Fibroblast of lung (primary cell): ENCODE data around the gene TOX3. TPM values are rescaled to one million over a fixed set of nuclear protein-coding genes. Genes with fewer than 3 reads are reported as not detected.

Experiments
- DNase-seq, 2 donors: peaks; one replicate each; pipeline versions ENCODE4 v3.0.0 to v3.0.0-alpha.2; 2010; ENCODE audit warnings: low read depth in 2 of 2
- H2AFZ ChIP-seq: 2 replicates; pipeline ENCODE4 v1.5.1; 2012; ENCODE audit warnings: low read length, control low read depth, inconsistent platforms
- H3K27ac ChIP-seq: 2 replicates; pipeline ENCODE4 v1.5.1; 2011; ENCODE audit warnings: low read length, control low read depth; ENCODE audit not compliant: insufficient read depth
- H3K27me3 ChIP-seq: 2 replicates; pipeline ENCODE4 v1.5.1; 2011; ENCODE audit warnings: mild to moderate bottlenecking, low read length; ENCODE audit not compliant: control insufficient read depth, insufficient read depth
- H3K36me3 ChIP-seq: 2 replicates; pipeline ENCODE4 v1.5.1; 2011; ENCODE audit warnings: low read length; ENCODE audit not compliant: control insufficient read depth, insufficient read depth
- H3K4me1 ChIP-seq: 2 replicates; pipeline ENCODE4 v1.5.1; 2011; ENCODE audit warnings: low read length; ENCODE audit not compliant: control insufficient read depth, insufficient read depth; ENCODE audit errors: extremely low read depth
- H3K4me2 ChIP-seq: 2 replicates; pipeline ENCODE4 v1.5.1; 2011; ENCODE audit warnings: low read length, control low read depth; ENCODE audit not compliant: insufficient read depth; ENCODE audit errors: extremely low read depth
- H3K4me3 ChIP-seq, 4 experiments: fragments of 200-600 bp in 1 of 4; sonication (generic) in 1 of 4; replicated peaks in 1 of 4; 2 replicates each; pipeline ENCODE4 v1.5.1; 2011 to 2016; ENCODE audit warnings: low read length in 4 of 4, low read depth in 3 of 4, mild to moderate bottlenecking in 3 of 4, control low read depth in 2 of 4, inconsistent platforms in 1 of 4, mixed read lengths in 1 of 4; ENCODE audit not compliant: insufficient read depth in 1 of 4; ENCODE audit errors: control extremely low read depth in 1 of 4
- H3K79me2 ChIP-seq: 2 replicates; pipeline ENCODE4 v1.5.1; 2012; ENCODE audit warnings: mild to moderate bottlenecking, low read length, inconsistent platforms; ENCODE audit not compliant: control insufficient read depth, insufficient read depth
- H3K9ac ChIP-seq: 2 replicates; pipeline ENCODE4 v1.5.1; 2011; ENCODE audit warnings: mild to moderate bottlenecking, low read length, control low read depth; ENCODE audit not compliant: insufficient read depth
- H3K9me3 ChIP-seq: 2 replicates; pipeline ENCODE4 v1.5.1; 2012; ENCODE audit warnings: low read depth, low read length; ENCODE audit not compliant: control insufficient read depth, insufficient read depth
- H4K20me1 ChIP-seq: 2 replicates; pipeline ENCODE4 v1.5.1; 2011; ENCODE audit warnings: low read length; ENCODE audit not compliant: control insufficient read depth, insufficient read depth; ENCODE audit errors: extremely low read depth
- EZH2 ChIP-seq: IDR thresholded peaks from 2 replicates; pipeline ENCODE4 v1.5.1; 2012; ENCODE audit warnings: low read length, control low read depth, mild to moderate bottlenecking; ENCODE audit errors: missing control alignments
- polyA plus RNA-seq, 2 donors: library from polyadenylated mRNA; depleted of rRNA in 1 of 2; stranded (reverse) in 1 of 2; unstranded in 1 of 2; fragments of >200 nt; gene quantifications; 2 replicates each; pipeline ENCODE4 v1.2.1, GENCODE V29; 2011 to 2012; ENCODE audit warnings: missing spikeins in 1 of 2
- total RNA-seq: library from RNA; depleted of rRNA; stranded (reverse); fragments of >200 nt; gene quantifications from 2 replicates; pipeline ENCODE4 v1.2.1, GENCODE V29; 2014
- TF ChIP-seq, protein P1 (sequence below), 2 donors: IDR thresholded peaks in 1 of 2; conservative IDR thresholded peaks in 1 of 2; 1 replicate in 1 of 2; 2 replicates in 1 of 2; pipeline ENCODE4 v1.5.1; 2011 to 2012; ENCODE audit warnings: low read length in 2 of 2, control low read depth in 1 of 2, inconsistent platforms in 1 of 2, low read depth in 1 of 2, mild to moderate bottlenecking in 1 of 2

TOX3 gene
- total and polyA plus RNA-seq, 2 donors (not counting 1 experiment from before 2014, with no cell fraction given) = not detected

DNA sequence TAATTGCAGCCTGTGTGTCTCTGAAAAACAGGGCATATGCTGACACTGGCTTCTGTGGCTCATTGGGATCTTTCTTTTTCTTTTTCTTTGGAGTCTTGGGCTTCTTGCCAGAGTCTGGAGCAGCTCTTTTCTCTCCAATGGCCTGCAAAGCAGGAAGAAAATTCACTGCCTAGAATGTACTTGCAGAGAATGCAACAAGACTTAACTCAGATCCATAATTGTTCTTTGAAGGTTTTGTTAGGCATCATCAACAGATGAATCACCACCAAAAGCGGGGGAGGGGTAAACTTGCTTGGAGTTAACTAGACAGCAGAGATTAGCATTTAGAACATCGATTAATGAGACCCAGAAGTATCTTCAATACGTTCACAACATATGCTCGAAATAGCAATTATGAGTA, 100.9 kb downstream of the TOX3 start:
- TF ChIP-seq, protein P1, sequence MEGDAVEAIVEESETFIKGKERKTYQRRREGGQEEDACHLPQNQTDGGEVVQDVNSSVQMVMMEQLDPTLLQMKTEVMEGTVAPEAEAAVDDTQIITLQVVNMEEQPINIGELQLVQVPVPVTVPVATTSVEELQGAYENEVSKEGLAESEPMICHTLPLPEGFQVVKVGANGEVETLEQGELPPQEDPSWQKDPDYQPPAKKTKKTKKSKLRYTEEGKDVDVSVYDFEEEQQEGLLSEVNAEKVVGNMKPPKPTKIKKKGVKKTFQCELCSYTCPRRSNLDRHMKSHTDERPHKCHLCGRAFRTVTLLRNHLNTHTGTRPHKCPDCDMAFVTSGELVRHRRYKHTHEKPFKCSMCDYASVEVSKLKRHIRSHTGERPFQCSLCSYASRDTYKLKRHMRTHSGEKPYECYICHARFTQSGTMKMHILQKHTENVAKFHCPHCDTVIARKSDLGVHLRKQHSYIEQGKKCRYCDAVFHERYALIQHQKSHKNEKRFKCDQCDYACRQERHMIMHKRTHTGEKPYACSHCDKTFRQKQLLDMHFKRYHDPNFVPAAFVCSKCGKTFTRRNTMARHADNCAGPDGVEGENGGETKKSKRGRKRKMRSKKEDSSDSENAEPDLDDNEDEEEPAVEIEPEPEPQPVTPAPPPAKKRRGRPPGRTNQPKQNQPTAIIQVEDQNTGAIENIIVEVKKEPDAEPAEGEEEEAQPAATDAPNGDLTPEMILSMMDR (conservative IDR thresholded peaks at IDR 0.05 in 1 of 2, IDR thresholded peaks at IDR 0.05 in 1 of 2; ENCODE audit: low read depth in 1 of 2, low read length in 2 of 2) = no peak
- no peak for TF ChIP-seq EZH2
- Histone ChIP-seq H2AFZ (no peak overlapping the region), H3K4me1 (no peaks in the 10 kb centered on the region)

DNA sequence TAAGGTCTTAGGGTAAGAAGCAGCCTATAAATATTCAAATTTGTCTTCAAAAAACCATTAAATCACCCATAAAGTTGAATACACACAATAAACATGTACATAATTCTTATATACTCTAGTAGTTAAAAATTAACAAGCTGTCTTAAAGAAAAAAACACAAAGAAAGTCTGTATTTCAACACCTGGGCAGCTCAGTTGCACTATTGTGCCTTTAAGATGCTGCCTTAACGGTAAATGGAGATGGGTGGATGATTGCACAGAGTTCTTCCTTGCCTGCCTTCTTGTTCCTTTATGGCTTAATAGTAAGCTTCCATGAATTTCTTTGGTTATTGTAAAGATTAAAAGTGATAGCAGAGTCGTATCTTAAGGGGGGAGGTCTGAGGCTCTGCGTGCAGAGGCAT, 105.1 kb downstream of the TOX3 start:
- Histone ChIP-seq H4K20me1 (no peaks in the 10 kb centered on the region), H3K27me3 (no peaks in the 10 kb centered on the region), H3K9me3 (no peaks in the 10 kb centered on the region), H3K27ac (no peak overlapping the region), H3K4me1 (no peaks in the 10 kb centered on the region), H2AFZ (no peak overlapping the region), H3K4me2 (no peak overlapping the region), H3K9ac (no peak overlapping the region), H3K4me3 (no peak overlapping the region), H3K79me2 (no peaks in the 10 kb centered on the region), H3K36me3 (no peaks in the 10 kb centered on the region)
- DNase-seq = no peak
- TF ChIP-seq, protein P1 (conservative IDR thresholded peaks at IDR 0.05 in 1 of 2, IDR thresholded peaks at IDR 0.05 in 1 of 2; ENCODE audit: low read depth in 1 of 2, low read length in 2 of 2) = no peak
- TF ChIP-seq EZH2 = no peak

More for the DNA sequence above, 100.9 kb downstream of the TOX3 start:
- Histone ChIP-seq H3K36me3 (no peaks in the 10 kb centered on the region), H4K20me1 (no peaks in the 10 kb centered on the region), H3K9ac (no peak overlapping the region), H3K27me3 (no peaks in the 10 kb centered on the region), H3K79me2 (no peaks in the 10 kb centered on the region), H3K4me2 (no peak overlapping the region), H3K27ac (no peak overlapping the region), H3K9me3 (no peaks in the 10 kb centered on the region), H3K4me3 (no peak overlapping the region)
- peak; percentile 5 to 23 for DNase-seq

DNA sequence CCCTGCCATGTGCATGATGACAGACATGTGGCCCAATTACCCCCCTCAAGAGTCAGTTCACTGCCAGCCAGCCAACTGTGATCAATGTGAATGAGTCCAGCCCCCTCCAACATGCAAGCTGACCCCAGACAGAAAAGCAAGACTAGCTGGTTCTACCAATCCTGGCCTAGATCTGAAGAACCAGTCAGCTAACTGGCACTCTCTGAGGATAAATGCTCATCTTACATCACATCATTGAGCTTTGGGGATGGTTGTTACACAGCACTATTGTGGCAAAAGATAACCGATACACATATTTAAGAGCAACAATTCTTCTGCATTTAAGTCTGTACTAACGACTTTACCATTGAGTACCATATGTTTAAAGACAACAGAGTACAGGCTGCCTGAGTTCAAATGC, 106.7 kb downstream of the TOX3 start:
- Histone ChIP-seq H3K36me3 (no peaks in the 10 kb centered on the region), H3K9me3 (no peaks in the 10 kb centered on the region), H3K27ac (no peak overlapping the region), H3K9ac (no peak overlapping the region), H3K27me3 (no peaks in the 10 kb centered on the region), H3K79me2 (no peaks in the 10 kb centered on the region), H3K4me3 (no peak overlapping the region), H2AFZ (no peak overlapping the region), H3K4me1 (no peaks in the 10 kb centered on the region), H3K4me2 (no peak overlapping the region), H4K20me1 (no peaks in the 10 kb centered on the region)
- TF ChIP-seq, protein P1 (conservative IDR thresholded peaks at IDR 0.05 in 1 of 2, IDR thresholded peaks at IDR 0.05 in 1 of 2; ENCODE audit: low read depth in 1 of 2, low read length in 2 of 2) = no peak
- no peak for TF ChIP-seq EZH2
- DNase-seq = no peak
